Activated CD4-positive, CD25-positive, alpha-beta regulatory T cell treated with anti-CD3 and anti-CD28 coated beads, Interleukin-2, amount 50 U/mL, for 24 hours (primary cell): ENCODE data around the gene LRRFIP1.
A peak's percentile ranks its signal among the peaks of the same experiment; 100 is the strongest.

Experiments used
- ATAC-seq, 2 donors: fragments of 150-1000 bp; cut with Tn5 transposase; one replicate each; pipeline ENCODE4 v1.10.0; 2021; ENCODE audit warnings: mild to moderate bottlenecking in 1 of 2, moderate library complexity in 1 of 2

The LRRFIP1 gene

GRCh38 chr2:237642038-237642734, 14.8 kb downstream of the LRRFIP1 start:
- no peak for ATAC-seq

DNA sequence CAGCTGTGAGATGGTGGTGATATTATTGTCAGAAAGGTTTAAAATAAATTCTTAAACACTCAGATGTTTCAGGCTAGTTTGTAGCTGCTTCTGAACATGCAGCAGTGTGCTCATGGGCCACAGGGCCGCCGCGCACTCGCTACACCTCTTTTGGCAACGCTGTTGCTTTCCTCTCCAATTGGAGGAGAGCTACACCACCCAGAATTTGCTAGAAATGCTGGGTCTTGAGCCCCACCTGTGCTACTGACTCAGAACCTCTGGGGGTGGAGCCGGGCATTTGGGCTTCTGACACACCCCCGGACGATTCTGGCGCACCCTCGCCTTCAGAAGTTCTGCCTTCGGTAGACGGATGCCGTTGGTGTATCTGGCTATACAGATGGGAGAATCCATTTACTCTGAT, 15.7 kb downstream of the LRRFIP1 start:
- no peak for ATAC-seq

GRCh38 chr2:237643582-237644380, 16.4 kb downstream of the LRRFIP1 start:
- ATAC-seq: no peak

DNA sequence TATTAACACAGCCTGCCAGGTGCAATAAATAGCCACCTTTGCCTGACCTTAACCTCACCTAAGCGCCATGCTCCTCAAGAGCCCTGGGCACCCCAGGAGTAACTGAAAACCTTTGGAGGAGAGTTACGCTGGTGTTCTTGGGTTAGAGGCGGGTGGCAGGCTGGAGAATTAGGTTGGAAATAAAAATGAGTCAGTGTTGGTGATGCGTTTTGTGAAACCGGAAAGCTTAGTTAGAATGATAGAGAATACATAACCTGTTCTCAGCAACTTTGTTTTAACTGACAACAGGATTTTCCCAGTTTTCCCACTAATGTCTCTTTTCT, 17.0 kb downstream of the LRRFIP1 start:
- no peak for ATAC-seq

GRCh38 chr2:237645261-237645660, 17.9 kb downstream of the LRRFIP1 start:
- no peak for ATAC-seq

DNA sequence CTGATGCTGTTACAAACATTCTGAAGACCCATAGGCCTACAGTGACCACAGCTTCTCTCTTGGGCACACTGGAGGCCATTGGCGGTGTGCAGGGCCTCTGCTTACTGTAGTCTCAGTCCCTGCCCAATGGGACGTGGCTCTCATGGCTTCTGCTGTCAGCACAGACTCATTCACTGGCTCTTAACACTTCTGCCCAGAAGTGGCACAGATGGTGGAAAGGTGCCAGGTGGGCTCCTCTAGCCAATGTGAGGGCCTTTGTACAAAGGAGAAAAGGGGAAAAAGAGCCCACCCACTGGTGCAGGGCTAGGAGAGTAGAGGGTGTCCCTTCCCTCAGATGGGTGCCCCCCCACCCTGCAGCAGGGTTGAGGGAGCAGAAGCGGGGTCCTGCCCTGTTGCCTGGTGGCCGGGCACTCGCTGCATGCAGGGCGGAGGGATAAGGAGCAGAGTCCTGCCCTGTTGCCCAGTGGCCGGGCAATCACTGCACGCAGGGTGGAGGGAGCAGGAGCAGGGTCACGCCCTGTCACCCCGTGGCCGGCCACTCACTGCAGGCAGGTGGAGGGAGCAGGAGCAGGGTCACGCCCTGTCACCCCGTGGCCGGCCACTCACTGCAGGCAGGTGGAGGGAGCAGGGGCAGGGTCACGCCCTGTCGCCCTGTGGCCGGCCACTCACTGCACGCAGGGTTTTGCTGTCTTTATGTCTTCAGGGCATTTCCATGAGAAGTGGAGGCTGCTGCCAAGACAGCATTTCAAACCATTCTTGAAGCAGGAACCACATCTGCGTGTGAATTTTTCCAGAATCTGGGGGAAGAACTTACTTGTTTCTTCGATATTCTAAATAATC, 20.0 kb downstream of the LRRFIP1 start:
- no peak for ATAC-seq

GRCh38 chr2:237648016-237648381, 20.6 kb downstream of the LRRFIP1 start:
- no peak for ATAC-seq

GRCh38 chr2:237649541-237650454, 22.4 kb downstream of the LRRFIP1 start:
- no peak for ATAC-seq

DNA sequence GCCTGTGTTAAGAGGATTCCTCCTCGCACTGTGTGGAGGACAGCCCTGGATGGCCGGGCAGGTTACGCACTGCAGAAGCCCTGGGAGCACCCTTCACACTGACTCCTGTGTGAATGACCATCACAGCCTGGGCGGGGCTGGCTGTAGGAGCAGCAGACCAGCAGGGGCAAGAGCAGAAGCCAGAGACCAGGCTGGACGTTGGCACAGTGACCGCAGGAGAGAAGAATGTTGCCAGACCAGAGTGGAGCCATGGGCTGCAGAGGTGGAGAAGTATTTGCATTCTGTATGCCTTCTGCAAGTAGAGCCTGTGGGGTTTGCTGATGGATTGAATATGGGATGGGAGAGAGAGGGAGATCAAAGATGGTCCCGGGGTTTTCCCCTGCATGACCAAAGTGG, 23.1 kb downstream of the LRRFIP1 start:
- no peak for ATAC-seq

DNA sequence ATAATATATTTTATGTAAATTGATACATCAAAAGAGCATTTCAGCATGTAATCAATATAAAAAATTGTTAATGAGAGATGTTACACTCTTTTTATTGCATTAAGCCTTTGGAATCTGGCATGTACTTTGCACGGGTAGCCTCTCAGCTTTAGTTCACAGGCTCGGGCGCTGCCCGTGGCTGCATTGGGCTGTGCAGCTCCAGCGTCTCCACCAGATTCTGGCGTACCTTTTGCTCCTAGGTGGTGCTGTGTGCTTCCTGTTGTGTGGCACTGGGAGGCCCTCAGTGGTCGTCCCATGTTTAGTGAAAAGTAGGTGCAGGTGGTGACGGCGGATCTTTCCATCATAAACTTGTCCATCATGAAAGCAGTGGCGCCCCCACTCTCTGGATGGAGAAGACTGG, 24.4 kb downstream of the LRRFIP1 start:
- ATAC-seq: no peak

DNA sequence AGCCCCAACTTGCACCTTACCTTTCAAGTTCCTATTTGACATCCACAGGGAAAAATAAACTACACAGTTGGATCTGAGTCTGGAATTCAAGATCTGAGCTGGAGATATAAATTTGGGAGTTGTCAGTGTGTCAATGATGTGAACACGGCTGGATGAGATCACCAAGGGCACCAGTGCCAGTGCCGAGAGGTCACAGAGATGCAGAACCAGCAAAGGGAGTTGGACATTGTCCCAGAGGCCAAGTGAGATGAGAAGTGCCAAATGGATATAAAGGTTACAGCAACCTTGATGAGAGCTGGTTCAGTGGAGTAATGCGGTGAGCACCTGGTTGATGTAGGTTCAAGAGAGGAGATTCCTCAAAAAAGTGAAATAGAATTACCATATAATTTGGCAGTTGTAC, 24.8 kb downstream of the LRRFIP1 start:
- ATAC-seq: no peak

GRCh38 chr2:237652854-237653253, 25.5 kb downstream of the LRRFIP1 start:
- ATAC-seq: no peak

GRCh38 chr2:237653776-237654558, 26.6 kb downstream of the LRRFIP1 start:
- ATAC-seq: no peak

DNA sequence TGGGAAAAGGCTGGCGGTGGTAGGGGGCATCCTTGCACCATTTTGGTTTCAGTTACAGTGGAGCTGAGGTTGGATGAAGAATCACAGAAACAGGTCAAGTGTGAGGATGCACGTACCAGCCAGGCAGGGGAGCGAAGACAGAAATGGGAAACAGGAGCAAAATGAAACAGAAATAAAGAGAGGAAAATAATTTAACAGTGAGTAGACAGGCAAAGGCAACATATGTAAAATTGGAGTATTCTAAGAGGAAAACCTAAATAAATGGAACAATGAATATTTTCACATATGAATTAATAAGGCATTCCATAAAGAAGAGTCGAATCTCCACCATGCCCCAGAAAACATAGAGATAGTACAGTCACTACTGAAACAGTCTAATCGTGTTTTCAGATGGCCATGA, 29.7 kb downstream of the LRRFIP1 start:
- ATAC-seq: no peak

- ATAC-seq: no peak
Observed at GRCh38 chr2:237660381-237660900, 33.1 kb downstream of the LRRFIP1 start.

DNA sequence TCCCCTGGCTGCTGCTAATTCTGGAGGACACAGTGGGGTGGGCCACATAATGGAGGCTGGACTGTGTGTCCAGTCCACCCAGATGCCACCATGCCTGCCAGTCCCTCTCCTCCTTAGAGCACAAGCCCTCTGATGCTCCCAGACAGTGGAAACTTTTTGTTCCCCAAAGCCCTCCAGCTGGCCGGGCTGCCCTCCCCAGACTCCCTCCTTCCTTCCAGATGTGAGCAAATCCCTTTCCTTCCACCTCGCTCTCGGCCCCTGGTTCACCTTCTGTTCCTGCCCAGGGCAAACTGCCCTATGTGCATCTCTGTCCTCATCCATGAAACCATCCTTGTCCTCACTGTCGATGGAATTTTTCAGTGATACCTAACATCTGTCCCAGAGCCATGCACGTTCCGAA, 33.9 kb downstream of the LRRFIP1 start:
- ATAC-seq: no peak

- ATAC-seq: no peak
Observed at GRCh38 chr2:237661799-237662328, 34.5 kb downstream of the LRRFIP1 start.

- ATAC-seq: peak; percentile 28 to 73
Observed at GRCh38 chr2:237662671-237663093, 35.3 kb downstream of the LRRFIP1 start.

DNA sequence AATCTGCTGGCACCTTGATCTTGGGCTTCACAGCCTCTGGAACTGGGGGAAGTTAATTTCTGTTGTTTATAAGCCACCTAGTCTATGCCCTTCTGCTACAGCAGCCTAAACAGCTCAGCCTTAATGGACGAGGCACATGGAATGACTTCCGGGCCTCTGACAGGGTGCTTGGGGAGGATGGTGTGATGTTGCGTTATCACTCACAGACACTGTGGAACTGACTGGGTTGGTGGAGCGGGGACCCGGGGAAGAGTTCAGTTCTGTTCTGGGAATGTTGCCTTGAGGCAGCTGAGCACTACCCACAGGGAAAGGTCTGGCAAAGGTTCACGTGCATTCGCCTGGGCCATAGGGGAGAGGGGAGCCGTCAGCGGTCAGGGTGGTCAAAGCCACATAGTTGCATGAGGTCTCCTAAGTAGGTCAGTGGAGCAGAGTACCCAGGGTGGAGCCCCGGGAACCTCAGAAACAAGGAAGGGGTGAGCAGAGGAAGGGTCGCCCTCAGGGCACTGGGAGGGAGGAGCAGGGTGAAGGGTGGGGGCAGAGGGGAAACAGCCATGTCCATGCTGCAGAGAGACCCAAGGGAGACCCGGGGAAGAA, 36.2 kb downstream of the LRRFIP1 start:
- ATAC-seq: no peak

DNA sequence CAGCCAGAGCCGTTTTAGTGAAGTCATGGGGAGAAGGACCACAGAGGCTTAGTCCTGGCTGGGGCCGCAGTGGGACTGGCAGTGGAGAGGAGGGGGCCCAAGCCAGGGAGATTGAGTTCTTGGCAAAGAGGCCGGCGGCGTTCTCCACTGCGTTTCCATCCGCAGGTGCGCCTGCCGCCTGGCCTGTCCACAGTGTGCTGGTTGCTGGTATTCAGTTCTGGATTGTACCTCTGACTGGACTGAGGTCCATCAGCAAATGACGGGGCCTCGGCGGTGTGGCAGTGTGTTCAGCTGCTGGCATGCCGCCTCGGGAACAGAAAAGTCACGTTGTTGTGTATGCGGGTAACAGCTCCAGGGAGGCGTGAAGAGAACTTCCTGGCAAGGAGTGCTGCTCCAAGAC, 36.8 kb downstream of the LRRFIP1 start:
- no peak for ATAC-seq

DNA sequence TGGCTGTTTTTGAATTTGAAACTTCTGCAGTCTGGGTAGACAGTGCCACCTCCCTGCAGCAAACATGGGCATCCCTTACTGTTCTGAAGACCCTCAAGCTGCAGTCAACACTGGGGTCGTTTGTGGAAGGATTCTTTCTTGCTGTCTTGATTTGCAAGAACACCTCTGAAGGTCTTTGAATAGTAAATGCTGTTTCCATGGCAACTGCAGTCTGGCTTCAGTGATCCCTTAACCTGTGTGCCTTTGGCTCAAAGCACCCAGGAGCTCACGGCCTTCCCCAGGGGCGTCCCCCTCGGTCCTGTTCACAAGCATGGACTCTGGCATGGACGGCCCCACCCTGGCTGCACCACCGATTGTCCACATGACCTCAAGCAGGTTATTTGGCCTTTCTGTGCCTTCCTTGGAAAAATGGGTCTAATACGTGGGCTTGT, 38.3 kb downstream of the LRRFIP1 start:
- ATAC-seq: no peak
